Measurements from ENCODE around the gene ITM2B. TPM values are rescaled to one million over a fixed set of nuclear protein-coding genes. Genes with fewer than 3 reads are reported as not detected.

The ITM2B gene
- total RNA-seq, 1 experiment from 2014 or later: 179 TPM

- H3K36me3 Mint-ChIP-seq (ENCODE audit: insufficient read depth, unreplicated experiment): no peaks in the 10 kb centered on the region
- H3K9me3 Mint-ChIP-seq (ENCODE audit: unreplicated experiment): no peaks in the 10 kb centered on the region
- DNase-seq (ENCODE audit: unreplicated experiment): no peak
- BruUV-seq (replicated peaks): no TSS peak
- no peaks in the 10 kb centered on the region for H3K4me1 Mint-ChIP-seq (ENCODE audit: insufficient read depth, unreplicated experiment)
- intact Hi-C loops (cut with micrococcal nuclease): no loop called here
- TF ChIP-seq, protein P1, sequence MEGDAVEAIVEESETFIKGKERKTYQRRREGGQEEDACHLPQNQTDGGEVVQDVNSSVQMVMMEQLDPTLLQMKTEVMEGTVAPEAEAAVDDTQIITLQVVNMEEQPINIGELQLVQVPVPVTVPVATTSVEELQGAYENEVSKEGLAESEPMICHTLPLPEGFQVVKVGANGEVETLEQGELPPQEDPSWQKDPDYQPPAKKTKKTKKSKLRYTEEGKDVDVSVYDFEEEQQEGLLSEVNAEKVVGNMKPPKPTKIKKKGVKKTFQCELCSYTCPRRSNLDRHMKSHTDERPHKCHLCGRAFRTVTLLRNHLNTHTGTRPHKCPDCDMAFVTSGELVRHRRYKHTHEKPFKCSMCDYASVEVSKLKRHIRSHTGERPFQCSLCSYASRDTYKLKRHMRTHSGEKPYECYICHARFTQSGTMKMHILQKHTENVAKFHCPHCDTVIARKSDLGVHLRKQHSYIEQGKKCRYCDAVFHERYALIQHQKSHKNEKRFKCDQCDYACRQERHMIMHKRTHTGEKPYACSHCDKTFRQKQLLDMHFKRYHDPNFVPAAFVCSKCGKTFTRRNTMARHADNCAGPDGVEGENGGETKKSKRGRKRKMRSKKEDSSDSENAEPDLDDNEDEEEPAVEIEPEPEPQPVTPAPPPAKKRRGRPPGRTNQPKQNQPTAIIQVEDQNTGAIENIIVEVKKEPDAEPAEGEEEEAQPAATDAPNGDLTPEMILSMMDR (IDR thresholded peaks at IDR 0.05; ENCODE audit: unreplicated experiment): no peak
- H3K27ac Mint-ChIP-seq (ENCODE audit: low read depth, unreplicated experiment): no peak overlapping the region
- CTCF ChIA-PET: no interaction called here
- POLR2A ChIA-PET: no interaction called here
- no peak overlapping the region for H3K4me3 Mint-ChIP-seq (ENCODE audit: unreplicated experiment)
- no peaks in the 10 kb centered on the region for H3K27me3 Mint-ChIP-seq (ENCODE audit: insufficient read depth, unreplicated experiment)
Observed at GRCh38 chr13:48188131-48188530, 44.9 kb upstream of the ITM2B start.

DNA sequence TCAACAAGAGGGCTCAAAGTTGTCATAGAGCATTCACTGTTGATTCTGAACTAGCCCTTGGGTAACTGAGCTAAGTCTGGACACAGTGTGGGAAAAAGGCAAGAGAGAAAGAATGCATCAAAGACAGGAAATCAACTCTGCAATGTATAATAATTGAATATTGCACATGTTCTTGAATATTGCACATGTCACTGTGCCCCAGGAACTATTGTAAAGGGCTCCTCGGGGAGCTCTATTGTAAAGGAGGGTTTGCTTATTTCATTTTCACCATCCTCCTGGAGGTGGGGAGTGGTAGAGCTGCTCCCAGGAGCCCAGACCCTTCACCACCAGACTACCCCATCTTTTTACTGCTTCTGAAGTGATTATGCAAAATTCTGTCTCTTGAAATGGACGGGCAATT, 44.4 kb upstream of the ITM2B start:
- no TSS peak for BruUV-seq (replicated peaks)
- ChIA-PET CTCF (no interaction called here), POLR2A (interaction anchor here (0.6 kb wide), 1 partner anchor 66 kb away, joined by 3 read pairs; no protein-coding TSS in a partner anchor)
- TF ChIP-seq, protein P1 (IDR thresholded peaks at IDR 0.05; ENCODE audit: unreplicated experiment): no peak
- H3K4me1 Mint-ChIP-seq (ENCODE audit: insufficient read depth, unreplicated experiment): no peaks in the 10 kb centered on the region
- H3K27me3 Mint-ChIP-seq (ENCODE audit: insufficient read depth, unreplicated experiment): no peaks in the 10 kb centered on the region
- no peaks in the 10 kb centered on the region for H3K36me3 Mint-ChIP-seq (ENCODE audit: insufficient read depth, unreplicated experiment)
- H3K27ac Mint-ChIP-seq (ENCODE audit: low read depth, unreplicated experiment): no peak overlapping the region
- no peak overlapping the region for H3K4me3 Mint-ChIP-seq (ENCODE audit: unreplicated experiment)
- intact Hi-C loops (cut with micrococcal nuclease): no loop called here
- no peaks in the 10 kb centered on the region for H3K9me3 Mint-ChIP-seq (ENCODE audit: unreplicated experiment)
- DNase-seq (ENCODE audit: unreplicated experiment): no peak

DNA sequence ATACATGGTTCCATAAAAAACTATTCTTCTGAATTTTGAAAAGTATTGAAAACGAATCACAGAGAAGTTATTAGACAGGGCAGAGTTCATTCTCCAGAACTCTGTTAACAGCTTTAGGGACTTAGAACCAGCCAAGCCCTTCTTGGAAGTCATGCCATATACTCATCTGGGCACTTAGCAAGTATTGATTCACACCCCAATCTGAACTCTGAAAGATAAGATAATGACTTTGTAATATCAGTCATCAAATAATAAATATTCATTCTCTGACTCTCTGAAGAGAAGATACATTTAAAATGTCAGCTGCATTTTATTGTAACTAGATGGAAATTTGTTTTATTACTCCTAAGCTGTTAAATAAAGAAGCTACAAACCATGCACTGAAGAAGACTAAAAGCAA, 43.8 kb upstream of the ITM2B start:
- H3K4me3 Mint-ChIP-seq (ENCODE audit: unreplicated experiment): no peak overlapping the region
- TF ChIP-seq, protein P1 (IDR thresholded peaks at IDR 0.05; ENCODE audit: unreplicated experiment): no peak
- BruUV-seq (replicated peaks): no TSS peak

DNA sequence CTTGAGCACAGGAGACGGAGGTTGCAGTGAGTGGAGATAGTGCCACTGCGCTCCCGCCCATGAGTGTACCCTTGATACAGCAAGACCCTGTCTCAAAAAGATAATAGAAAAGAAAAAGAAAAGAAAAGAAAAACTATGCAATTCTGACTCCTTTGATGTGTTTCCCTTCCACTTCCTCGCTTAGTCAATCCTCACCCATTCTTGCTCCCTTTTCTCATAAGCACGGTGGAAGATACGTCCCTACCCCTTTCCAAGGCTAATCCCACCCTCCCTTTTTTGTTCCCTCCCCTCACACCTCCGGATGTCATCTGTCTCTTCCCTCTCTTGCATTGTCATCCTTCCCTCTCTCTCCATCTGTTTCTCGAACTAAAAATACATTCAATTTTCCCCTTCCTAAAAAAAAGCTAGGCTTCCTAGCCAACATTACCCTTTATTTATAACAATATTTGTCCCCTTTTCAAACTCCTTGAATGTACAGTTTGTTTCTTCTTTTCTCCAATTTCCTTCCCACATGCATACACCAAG, 40.5 kb upstream of the ITM2B start:
- Mint-ChIP-seq H3K36me3 (ENCODE audit: insufficient read depth, unreplicated experiment) (no peaks in the 10 kb centered on the region), H3K9me3 (ENCODE audit: unreplicated experiment) (no peaks in the 10 kb centered on the region), H3K27me3 (ENCODE audit: insufficient read depth, unreplicated experiment) (no peaks in the 10 kb centered on the region), H3K27ac (ENCODE audit: low read depth, unreplicated experiment) (no peak overlapping the region), H3K4me1 (ENCODE audit: insufficient read depth, unreplicated experiment) (no peaks in the 10 kb centered on the region), H3K4me3 (ENCODE audit: unreplicated experiment) (no peak overlapping the region)
- CTCF ChIA-PET: interaction anchor here (1.1 kb wide), 1 partner anchor 66 kb away, joined by 3 read pairs; no protein-coding TSS in a partner anchor
- BruUV-seq (replicated peaks): no TSS peak
- no peak for DNase-seq (ENCODE audit: unreplicated experiment)
- TF ChIP-seq, protein P1 (IDR thresholded peaks at IDR 0.05; ENCODE audit: unreplicated experiment): no peak
- intact Hi-C loops (cut with micrococcal nuclease): no loop called here
- POLR2A ChIA-PET: interaction anchor here (1.6 kb wide), 1 partner anchor 40 kb away, joined by 3 read pairs; the partner anchor contains the start of gene ITM2B

More for the DNA sequence above, 43.8 kb upstream of the ITM2B start:
- intact Hi-C loops (cut with micrococcal nuclease): no loop called here
- Mint-ChIP-seq H3K27ac (ENCODE audit: low read depth, unreplicated experiment) (no peak overlapping the region), H3K4me1 (ENCODE audit: insufficient read depth, unreplicated experiment) (no peaks in the 10 kb centered on the region), H3K9me3 (ENCODE audit: unreplicated experiment) (no peaks in the 10 kb centered on the region), H3K36me3 (ENCODE audit: insufficient read depth, unreplicated experiment) (no peaks in the 10 kb centered on the region), H3K27me3 (ENCODE audit: insufficient read depth, unreplicated experiment) (no peaks in the 10 kb centered on the region)
- CTCF ChIA-PET: no interaction called here
- DNase-seq (ENCODE audit: unreplicated experiment): no peak
- POLR2A ChIA-PET: interaction anchor here (0.6 kb wide), 1 partner anchor 66 kb away, joined by 3 read pairs; no protein-coding TSS in a partner anchor
